ENCODE results near the gene TSPAN31.

DNA sequence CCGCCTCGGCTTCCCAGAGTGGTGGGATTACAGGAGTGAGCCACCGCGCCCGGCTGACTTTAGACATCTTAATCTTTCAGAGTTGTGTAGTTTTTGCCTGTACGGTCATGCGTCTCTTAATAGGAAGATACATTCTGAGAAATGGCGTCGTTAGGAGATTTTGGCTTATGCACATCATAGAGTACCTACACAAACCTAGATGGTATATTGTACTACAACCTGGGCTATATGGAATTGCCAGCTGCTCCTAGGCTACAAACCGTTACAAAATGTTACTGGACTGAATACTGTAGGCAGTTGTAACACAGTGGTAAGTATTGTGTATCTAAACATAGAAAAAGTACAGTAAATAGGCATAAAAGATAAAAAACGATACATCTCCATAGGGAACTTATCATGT, 39.0 kb downstream of the TSPAN31 start:
- TF ChIP-seq, protein P1, sequence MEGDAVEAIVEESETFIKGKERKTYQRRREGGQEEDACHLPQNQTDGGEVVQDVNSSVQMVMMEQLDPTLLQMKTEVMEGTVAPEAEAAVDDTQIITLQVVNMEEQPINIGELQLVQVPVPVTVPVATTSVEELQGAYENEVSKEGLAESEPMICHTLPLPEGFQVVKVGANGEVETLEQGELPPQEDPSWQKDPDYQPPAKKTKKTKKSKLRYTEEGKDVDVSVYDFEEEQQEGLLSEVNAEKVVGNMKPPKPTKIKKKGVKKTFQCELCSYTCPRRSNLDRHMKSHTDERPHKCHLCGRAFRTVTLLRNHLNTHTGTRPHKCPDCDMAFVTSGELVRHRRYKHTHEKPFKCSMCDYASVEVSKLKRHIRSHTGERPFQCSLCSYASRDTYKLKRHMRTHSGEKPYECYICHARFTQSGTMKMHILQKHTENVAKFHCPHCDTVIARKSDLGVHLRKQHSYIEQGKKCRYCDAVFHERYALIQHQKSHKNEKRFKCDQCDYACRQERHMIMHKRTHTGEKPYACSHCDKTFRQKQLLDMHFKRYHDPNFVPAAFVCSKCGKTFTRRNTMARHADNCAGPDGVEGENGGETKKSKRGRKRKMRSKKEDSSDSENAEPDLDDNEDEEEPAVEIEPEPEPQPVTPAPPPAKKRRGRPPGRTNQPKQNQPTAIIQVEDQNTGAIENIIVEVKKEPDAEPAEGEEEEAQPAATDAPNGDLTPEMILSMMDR (IDR thresholded peaks at IDR 0.05) = no peak
- no peak for TF ChIP-seq POLR2A (IDR thresholded peaks at IDR 0.05)
